HG02943 (cell line): ENCODE data around the gene ELF4.

Experiments used
- ATAC-seq: cut with Tn5 transposase; IDR thresholded peaks from one replicate; pipeline ENCODE4 v1.9.1; 2021; ENCODE audit warnings: mild to moderate bottlenecking, low read depth, moderate library complexity; ENCODE audit not compliant: unreplicated experiment

ELF4 gene

DNA sequence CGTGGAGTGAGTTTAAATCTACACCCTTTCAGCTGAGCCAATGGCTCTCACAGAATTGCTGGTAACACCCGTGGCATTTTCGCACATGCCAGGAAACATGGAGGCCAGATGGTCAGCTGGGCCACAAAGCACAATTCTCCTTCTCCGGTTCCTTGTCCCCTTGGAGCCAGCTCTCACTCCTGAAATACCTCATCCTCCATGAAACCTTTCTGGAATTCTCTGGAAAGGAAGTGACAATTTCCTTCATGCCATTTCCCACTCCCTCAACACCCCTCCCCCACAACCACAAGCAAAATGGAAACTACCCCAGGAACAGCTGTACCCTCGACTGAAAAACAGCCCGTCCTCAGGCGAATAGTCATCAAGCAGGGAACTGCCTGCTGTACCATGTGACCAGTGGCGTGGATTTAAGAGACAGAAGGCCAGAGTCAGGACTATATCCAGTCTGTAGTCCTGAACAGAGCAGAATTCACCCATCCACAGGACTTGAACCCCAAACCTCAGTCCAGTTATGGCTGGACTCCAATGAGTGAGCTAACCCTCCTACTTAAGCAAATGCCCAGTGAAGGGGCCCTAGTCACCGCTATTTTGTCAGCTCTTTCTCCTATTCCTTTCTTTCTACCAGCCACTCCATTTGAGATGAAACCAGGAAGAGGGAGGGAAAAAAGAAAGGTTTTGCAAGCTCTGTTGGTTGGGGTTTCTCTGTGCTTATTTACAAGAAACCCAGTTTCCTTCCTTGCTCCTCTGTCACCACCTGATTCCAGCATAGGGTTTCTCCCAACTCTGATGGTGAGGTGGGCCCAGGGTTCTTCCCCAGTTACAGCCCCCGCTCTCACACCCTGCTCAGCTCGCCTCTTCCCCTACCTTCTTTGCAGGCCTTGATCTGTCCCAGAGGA, 24.5 kb downstream of the ELF4 start:
- no peak for ATAC-seq

DNA sequence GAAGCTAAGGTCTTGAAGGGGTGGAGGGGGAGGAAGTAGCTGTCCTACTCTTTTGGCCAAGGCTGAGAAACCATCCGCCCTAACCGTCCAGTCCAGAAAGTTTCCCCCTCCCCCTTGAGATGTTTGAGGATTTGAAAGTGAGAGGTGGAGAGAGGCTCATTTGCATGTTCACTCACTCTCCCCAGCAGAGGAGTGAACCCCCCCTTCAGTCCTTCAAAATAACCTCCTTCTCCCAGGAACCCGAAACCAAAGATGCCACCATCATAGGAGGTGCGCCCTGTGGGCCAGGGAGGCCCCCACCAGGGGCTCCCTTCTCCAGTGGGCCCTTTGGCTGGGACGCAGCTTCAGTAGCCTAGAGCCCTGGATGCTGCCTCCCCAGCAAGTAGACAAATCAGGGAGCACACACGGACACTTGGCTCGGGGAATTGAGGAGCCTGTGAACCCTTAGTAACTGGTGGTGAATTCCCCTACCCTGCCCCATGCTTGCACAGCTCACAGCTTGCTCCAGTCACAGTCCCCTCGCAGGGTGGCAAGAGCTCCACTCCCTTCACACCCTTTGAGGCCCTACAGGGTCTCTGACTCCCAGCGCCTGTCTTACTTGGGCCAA, 25.6 kb downstream of the ELF4 start:
- peak; percentile 43 for ATAC-seq

DNA sequence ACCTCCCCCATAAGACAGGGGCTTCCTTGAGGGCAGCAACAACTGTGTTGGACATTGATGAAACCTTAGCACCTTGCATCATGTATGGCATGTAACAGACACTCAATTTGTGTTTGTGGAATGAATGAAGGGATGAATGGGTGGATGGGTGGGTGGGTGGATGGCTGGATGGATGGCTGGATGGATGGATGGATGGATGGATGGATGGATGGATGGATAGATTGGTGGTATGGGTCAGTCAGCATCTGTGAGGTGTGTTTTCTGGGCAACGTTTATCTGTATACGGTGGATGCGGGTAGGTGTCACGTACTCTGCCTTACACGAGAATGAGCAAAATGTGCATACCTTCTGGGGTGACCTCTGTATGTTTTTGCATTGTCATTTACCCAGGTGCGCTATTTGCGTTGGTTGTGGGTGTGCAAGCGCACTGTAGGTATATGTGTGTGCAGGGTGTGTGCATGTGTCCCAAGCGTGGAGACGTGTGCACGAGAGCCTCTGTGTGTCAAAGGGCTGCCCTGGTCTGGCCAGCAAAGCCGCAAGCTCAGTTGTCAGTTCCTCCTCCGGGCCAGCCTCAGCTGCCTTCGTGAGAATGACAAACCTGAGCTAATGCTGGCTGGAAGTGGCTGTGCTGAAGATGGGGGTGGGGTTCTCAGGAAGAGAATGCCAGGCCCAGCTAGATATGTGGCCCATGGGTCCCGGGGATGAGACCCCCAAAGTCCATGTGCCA, 26.5 kb downstream of the ELF4 start:
- no peak for ATAC-seq

DNA sequence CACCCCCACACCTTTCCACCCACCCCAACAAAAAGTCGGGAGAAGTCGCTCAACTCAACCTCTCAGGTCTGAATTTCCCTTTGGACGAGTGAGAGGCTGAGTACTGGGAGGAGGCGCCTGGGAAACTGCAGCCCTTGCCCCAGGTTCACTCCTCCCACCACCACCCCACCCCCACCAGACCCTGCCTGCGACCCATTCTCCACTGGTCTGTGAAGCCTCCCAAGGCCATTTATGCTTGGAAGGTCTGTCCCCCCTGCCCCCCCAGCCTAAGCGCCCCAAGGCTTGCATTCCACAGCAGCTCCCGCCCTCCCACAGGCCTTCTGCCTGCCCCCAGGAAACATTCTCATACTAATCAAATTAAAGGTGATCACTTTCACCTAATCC, 27.2 kb downstream of the ELF4 start:
- ATAC-seq, result no peak

DNA sequence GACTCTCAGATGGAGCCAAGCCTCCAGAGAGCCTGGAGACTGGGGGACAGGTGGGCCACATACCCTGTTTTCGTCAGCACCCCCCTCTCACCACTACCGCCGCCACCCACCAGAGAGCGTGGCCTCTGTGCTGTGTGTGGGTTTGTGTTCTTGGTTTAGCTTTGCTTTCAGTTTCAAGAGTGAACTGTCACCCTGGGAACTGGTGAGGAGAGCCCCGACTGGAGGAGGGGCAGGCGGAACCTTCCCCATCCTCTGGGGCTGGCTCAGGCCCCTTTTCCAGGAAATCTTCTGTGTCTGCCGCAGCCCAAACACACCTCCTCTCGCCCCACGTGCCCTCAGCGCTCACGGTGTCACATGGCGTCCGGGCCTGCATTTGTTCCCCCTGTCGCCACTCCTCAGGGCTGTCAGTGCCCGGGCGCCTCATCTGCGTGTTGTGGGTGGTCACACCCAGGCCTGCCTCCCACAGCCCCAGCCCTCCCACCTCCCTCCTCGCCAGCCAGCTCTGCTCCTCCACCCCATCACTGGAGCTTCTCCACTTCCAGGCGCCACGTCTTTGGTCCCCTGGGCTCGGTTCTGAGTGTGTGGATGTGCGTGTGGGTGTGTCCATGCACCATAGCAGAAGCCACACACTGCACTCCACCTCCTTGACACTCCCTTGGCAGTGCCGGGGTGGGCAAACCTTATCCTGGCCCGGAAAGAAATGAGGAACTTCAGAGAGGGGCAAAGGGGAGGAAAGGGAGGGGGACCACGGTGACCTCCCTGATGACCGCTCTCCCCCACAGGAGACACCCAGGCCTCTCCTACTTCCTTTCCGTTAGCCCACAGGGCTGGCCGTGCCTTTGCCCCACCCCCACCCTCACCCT, 27.8 kb downstream of the ELF4 start:
- peak; percentile 43 for ATAC-seq

DNA sequence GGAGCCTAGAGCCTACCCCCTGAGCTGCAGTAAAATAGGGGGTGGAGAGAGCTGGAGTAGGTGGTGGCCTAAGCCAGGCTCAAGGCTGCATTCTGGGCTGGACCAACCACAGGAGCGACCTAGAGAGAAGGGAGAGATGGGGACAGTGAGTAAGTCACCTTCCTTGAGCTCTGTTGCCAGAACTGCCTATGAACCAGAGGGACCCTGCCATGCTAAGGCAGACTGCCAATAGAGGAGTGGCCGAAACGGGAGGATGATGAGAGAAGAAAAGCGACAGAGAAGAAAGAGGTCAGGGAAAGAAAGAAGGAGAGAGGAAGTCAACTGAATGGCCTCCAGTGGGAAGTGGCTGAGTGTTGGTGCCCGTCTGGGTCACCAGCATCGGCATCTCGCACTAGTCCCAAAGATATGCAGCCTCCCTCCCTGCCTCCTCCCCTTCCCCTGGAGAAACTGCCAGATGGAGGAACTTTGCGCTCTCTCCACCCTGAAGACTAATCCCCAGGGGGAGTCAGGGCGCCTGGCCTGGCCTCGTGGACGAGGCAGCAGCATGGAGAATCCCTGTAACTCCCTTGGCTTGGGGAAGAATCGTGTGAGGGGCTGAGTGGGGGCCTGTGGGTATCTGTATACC, 28.8 kb downstream of the ELF4 start:
- no peak for ATAC-seq

DNA sequence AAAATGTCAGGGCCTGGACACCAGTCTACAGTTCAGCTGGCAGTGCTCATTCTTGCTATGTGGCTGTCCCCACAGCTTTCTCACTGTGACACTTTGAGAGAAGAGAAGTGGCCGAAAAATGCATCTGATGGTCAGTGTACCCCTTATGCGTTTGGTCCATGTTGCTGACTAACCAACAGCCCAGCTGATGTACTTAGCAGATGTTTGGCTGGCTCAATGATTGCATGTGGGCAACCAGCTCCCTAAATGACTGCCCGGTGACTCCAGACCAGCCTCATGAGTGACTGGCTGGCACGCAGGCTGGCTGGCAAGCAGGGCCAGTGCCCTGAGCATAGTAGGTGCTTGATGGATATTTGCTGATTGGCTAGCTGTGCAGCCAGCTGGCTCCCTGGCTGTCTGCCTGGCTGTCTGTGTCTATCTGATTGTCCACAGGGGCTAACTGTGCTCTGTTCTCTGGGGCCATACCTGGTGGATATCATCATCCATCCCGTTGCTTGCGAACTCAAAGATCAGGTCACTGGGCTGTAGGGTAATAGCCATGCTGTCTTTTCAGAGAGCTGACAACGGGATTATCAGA, 29.4 kb downstream of the ELF4 start:
- no peak for ATAC-seq

DNA sequence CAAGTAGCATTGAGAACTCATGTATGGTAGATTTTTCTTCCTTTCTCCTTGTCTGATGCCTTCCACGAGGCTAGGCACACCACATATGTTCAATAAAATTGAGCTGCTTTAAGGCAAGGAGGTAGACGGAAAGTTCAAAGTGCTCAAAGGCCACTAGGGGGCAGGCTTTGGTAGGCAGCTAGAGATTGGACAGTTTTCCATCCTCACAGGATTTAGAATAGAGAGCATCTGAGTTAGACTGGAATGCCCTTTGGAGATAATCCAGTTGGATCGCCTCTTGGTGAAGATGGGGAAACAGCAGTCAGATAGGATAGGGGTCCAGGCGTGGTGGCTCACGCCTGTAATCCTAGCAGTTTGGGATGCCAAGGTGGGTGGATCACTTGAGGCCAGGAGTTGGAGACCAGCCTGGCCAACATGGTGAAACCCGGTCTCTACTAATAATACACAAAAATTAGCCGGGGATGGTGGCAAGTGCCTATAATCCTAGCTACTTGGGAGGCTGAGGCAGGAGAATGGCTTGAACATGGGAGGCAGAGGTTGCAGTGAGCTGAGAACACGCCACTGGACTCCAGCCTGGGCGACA, 30.4 kb downstream of the ELF4 start:
- no peak for ATAC-seq

DNA sequence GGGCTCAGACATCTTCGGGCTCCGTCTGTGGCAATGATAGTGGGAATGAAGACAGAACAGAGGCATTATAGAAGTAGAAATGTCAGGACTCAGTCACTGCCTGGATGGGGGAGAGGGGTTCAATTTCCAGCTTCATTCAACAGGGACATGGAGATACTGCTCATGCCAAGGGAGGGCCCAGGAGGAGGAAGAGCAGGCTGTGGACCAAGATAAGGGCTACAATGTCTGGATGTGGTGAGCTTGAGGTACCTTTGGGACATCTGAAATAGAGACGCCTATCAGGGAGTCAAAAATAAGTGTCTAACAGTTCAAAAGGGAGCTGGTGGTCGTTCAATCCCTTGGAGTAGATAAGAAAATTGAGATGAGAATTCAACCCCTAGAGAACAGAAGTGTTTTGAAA, 34.5 kb downstream of the ELF4 start:
- no peak for ATAC-seq

DNA sequence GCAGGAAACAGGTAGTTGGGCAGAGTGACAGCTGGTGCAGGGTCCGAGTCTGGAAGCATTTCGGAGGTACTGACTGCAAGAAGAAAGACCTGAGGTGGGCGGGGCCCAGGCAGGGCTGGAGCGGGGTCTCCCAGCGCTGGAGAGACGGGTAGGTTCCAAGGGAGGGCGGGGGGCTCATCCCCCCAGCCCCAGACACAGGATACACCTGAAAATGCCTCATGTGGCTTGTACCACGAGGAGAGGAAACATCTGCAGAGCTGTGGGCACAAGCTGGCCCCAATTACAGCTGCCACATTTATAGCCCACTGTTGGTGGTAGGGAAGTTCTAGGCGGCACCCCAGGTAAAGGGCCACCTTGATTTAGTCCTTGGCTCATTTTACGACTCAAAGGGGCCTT, 38.0 kb downstream of the ELF4 start:
- ATAC-seq, result no peak

DNA sequence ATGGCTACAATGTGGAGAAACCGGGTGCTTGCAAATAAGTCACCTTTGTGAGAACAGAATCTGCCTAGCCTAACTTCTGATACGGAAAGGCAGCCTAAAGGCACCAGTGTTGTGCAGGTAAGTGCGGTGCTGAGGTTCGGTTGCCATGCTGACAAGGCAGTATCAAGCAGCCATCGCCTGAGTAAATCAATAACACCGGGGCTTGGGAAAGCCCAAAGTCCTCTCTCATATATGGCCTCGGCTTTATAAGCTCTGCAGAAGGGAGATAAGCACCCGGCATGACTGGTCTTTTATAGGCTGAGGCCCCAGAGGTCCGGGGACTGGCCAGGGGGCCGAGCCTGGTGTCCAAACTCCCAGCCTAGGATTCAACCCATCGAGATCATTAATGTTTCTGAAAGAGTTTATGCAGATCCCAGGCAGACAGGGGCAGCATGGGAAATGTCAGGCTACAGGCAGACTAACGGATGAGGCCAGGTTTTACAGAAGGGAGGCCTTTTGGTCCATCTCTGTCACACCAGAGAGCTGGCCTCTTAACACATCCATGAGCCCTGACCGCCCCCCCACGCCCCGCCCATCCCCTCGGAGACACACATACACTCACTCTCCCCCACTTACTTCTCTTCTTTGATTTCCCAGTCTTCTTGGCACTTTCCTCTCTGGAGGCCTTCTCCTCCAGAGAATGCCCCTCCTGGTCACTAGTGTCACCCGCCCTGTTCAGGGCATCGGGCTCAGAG, 38.5 kb downstream of the ELF4 start:
- no peak for ATAC-seq

DNA sequence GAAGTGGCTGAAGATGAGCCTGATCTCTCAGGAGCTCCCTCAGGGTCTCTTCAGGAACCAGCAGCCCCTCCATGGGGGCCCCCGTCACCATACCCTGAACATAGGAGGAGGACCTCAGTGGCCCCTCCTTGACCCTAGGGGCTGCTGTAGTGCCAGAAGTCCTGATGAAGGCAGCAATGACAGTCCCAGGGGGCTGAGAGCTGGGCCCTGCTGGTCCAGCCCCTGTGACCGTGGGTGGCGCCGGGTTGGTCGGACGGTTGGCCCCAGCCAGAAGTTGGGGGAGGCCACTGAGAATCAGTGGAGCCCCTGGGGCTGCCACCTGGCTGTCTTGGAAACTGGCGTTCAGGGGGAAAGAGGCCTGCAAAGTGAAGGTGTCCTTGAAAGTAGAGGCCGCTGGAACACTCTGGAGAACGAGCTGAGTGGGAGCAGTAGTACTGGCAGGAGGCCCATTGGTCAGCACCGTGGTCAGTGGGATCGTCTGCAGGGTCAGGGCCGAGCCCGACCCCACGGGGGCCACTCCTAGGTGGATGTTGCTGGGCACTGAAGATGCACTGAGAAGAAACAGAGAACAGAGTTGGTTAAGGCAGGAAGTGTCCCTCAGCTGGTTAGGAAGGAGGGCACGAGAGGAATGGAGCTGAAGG, 43.2 kb downstream of the ELF4 start:
- ATAC-seq, result no peak

DNA sequence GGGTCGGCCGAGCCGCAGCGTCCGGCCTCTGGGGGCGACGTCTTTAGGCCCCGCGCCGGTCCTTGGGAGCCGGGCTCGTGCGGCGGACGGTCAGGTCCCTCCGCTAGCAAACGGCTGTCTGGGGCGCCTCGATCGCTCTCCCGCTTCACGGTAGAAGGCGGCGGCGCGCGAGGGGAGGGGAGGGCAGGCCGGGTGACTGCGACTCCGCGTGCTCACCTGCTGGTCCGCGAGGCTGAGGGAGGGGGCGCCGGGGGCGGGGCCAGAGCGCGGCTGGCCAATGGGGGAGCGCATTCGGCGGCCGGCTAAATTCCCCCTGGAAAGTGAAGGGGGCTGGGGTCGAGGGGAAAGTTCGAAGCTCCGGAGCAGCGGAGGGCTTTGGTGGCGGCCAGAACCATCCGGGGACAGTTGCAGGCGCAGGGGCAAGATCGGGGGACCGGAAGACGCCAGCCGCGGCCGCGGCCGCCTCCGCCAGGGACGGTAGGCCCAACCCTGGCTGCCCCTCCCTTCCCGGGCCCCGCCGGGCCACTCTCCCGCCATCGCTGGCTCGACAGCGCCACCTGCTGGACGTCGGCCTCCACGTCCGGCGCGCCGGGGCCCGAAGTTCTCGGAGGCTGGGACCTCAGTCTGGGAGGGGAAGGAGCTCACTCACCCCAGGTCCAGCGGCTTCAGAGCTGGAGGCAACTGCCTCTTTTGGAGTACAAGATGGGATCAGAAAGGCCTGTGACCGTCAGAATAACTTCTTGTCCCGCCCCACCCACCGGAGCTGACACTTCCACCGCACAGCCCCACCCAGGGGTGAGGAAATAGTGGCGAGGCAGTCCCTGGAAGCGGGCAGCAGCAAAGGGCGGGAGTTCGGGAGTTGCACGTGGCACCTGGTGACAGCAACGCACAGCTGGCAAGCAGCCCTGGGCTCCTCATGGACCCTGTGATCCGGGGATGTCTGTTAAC, 49.9 kb downstream of the ELF4 start:
- peak; percentile 86 for ATAC-seq

DNA sequence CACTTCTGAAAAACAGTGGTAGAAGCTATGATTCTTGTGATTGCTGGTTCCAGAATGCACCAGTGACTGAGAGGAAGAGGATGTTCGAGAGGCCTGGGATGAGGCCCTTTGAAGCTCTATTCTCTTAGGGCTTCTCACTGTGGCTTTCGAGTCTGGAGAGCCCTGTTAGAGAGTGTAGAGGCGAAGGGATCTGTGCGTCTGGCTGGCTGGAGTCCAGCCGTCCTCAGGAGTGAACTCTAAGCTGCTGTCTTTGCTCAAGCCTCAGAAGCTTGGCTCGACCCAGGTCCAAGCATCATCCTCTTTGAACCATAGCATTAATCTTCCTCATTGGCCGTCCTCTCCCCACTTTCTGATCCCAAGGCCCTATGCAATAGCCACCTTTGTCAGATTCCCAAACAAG, 51.6 kb downstream of the ELF4 start:
- ATAC-seq, result no peak

DNA sequence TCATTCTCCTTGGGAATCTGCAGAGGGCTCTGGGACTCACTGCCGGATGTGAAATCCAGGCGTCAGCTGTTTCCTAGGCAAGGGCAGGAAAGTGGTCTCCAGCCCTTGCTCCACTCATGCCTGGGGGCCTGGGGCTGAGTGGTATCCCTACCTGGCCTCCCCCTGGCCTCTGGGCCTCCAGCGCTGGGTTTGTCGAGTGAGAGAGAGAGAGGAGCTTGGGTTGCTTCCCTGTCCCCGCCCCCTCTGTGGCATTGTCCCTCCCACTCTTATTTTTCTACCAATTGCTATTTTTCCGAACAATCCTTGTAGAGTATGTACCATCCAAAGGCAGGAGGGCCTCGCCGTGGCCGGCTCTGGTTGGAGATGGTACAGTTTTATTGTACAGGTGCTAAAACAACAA, 53.1 kb downstream of the ELF4 start:
- no peak for ATAC-seq

DNA sequence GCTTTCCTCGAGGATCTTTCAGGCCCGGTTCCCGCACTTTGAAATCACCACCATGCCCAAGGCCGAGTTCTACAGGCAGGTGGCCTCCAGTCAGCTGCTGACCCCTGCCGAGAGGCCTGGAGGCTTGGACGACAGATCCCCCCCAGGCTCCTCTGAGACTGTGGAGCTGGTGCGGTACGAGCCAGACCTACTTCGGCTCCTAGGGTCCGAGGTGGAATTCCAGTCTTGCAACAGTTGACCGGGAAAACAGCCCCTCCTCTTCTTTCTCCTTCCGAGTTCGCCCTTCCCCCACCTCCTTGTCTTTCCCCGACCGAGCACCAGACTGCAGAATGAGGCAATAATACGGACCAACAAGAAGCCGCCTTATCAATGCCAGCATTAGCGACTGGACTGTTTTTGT, 54.4 kb downstream of the ELF4 start:
- ATAC-seq, result no peak

DNA sequence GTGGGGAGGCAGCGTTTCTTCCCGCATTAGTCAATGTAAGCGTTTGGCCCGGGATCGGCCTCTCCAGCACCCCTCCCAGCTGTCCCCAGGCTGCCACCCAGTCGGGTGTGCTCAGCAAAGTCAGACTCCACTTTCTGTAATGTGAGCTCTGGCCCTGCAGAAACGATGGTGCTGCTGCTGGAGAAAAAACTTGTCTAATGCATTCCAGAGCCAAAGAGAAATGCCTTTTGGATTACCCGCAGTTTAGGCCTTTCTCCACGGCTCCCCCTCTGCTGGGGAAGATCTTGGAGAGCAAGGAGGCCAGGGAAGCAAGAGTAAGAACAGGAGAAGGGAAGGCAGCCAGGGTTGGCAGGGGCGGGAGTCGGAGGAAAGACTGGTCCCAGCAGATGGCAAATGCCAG, 55.2 kb downstream of the ELF4 start:
- no peak for ATAC-seq
